ENCODE measurements around the gene EEF2K.

The EEF2K gene

DNA sequence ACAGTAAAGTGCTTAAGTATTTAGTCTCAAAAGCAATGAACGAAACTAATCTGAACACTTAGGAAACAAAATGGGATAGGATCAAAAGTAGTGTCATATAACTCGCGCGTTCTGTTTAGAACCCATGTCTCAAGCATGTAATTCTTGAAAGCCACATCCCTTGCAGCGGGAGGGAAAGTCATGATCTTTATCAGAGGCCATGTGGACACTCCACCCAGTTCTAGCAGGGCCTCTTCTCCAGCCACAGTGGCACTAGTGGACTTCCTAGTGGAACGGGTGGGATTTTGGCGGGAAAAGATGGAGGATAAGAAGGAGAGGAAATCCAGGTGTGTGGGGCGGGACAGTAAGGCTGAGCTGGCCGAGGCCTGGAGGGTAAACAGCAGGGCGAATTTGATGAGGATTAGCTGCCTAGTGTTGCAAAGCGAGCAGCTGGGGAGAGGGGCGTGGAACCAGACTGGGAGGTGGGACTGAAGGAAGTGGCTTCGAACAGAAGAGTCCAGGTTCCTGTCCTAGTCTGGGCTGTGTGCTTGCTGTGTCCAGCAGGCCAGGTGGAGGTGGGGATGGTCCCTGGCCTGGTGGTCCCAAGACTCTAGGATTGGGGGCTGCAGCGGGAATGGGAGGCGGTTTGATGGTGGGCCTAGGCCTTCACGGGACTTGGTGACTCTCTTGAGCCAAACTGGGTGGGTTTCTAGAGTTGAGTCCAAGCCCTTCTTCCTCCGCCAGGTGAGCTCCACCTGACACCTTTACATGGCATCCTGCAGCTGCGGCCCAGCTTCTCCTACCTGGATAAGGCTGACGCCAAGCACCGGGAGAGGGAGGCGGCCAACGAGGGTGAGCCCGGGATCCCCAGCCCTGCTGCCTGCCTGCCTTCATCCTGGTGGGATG is 107.1 kb downstream of the EEF2K start:
- Histone ChIP-seq H3K9me3 (ENCODE audit: control insufficient read depth, low read length) (no peaks in the 10 kb centered on the region), H3K27me3 (replicated peaks; ENCODE audit: control insufficient read depth, insufficient read depth, low read length) (no peaks in the 10 kb centered on the region), H3K36me3 (ENCODE audit: control insufficient read depth, insufficient read depth, low read length, severe bottlenecking) (peaks cover 86% of the 10 kb centered on the region), H3K4me1 (ENCODE audit: control insufficient read depth, insufficient read depth, low read length) (no peaks in the 10 kb centered on the region), H3K4me3 (ENCODE audit: low read length) (no peak overlapping the region), H3K9ac (ENCODE audit: low read length) (no peak overlapping the region)
- no peak for DNase-seq (ENCODE audit: low read depth)

DNA sequence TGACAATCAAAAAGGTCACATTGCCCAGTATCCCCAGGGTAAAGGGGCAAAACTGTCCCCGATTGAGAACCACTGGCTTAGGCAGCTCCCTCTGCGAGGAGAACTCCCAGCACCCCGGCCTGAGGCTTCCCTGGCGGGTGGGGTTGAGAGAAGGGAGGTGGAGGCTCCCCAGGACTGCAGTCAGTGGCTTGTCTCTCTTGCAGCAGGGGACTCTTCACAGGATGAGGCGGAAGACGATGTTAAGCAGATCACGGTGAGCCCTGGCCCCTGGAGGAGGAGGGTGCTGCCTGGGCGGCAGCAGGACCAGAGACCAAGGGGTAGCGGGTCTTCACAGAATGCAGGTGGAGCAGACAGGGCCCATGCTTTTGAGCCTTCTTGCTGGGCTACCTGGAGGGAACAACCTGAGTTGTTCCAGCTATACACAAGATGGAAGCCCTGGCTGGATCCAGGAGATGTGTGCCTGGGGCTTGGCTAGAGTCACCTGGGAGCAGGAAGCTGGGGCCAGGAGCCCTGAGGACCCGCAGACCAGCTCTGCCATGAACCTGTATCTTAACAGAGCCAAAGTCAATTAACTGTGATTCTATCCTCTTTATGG is 107.9 kb downstream of the EEF2K start:
- H3K4me3 ChIP-seq (ENCODE audit: low read length): no peak overlapping the region
- no peaks in the 10 kb centered on the region for H3K4me1 ChIP-seq (ENCODE audit: control insufficient read depth, insufficient read depth, low read length)
- no peaks in the 10 kb centered on the region for H3K9me3 ChIP-seq (ENCODE audit: control insufficient read depth, low read length)
- no peaks in the 10 kb centered on the region for H3K27me3 ChIP-seq (replicated peaks; ENCODE audit: control insufficient read depth, insufficient read depth, low read length)
- DNase-seq (ENCODE audit: low read depth): no peak
- peaks cover 83% of the 10 kb centered on the region for H3K36me3 ChIP-seq (ENCODE audit: control insufficient read depth, insufficient read depth, low read length, severe bottlenecking)
- H3K9ac ChIP-seq (ENCODE audit: low read length): no peak overlapping the region

DNA sequence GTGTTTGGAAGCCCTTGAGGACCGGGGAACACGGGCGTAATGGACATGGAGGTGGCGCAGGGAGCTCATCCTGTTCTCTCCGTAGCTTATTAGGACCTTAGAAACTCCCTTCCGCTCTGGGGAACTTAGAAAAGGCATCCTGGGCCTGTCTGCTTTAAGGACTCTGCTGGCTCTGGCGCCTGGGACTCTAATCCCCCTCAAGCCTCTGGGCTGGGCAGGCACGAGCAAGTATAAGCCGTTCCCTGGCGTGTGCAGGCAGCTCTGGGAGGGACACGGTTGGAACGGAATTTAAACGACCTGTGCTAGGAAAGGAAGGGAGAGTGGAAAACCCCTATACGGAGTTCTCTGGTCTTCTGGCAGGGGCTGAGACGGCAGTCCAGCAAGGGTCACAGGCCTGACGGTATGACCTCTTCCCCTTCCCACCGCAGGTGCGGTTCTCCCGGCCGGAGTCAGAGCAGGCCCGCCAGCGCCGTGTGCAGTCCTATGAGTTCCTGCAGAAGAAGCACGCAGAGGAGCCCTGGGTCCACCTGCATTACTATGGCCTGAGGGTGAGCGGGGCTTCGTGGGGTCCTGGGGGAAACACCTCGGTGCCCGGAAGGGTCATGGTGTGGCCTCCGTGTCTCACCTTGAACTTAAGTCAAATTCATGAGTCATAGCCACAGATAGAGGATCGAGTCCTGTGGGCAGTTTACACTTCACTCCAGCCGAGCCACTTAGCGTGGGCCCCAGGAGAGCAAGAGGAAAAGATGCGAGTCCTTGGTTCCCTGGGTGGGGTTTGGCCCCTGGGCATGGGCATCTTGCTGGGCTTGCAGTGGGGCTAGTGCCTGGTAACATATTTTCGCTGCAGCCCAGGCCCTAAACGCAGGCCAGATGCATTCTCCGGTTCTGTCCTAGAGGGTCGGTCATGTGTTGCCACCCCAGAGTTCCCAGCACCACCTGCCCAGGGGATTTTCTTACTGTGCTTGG is 108.9 kb downstream of the EEF2K start:
- peaks cover 79% of the 10 kb centered on the region for H3K36me3 ChIP-seq (ENCODE audit: control insufficient read depth, insufficient read depth, low read length, severe bottlenecking)

DNA sequence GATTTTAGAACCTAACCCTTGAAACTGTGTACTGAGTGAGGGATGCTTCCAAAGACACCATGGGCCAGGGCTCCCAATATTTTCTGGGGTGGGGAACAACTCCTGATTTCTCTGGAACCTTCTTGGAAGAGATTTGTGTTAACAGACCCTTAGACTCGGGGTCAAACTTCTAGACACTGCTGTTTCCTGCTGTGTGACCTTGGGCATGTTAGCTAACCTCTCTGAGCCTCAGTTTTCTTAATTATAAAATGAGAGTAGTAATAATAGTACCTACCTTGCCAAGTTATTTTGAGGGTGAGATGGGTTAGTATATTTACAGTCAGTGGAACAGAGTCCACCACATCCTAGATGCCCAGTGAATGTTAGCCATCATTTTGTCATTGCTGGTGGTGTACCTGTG is 109.9 kb downstream of the EEF2K start:
- Histone ChIP-seq H3K4me3 (ENCODE audit: low read length) (no peak overlapping the region), H3K4me1 (ENCODE audit: control insufficient read depth, insufficient read depth, low read length) (no peaks in the 10 kb centered on the region), H3K27me3 (replicated peaks; ENCODE audit: control insufficient read depth, insufficient read depth, low read length) (no peaks in the 10 kb centered on the region), H3K9me3 (ENCODE audit: control insufficient read depth, low read length) (no peaks in the 10 kb centered on the region), H3K36me3 (ENCODE audit: control insufficient read depth, insufficient read depth, low read length, severe bottlenecking) (peaks cover 82% of the 10 kb centered on the region), H3K9ac (ENCODE audit: low read length) (no peak overlapping the region)
- no peak for DNase-seq (ENCODE audit: low read depth)

More for the DNA sequence above, 108.9 kb downstream of the EEF2K start:
- H3K4me3 ChIP-seq (ENCODE audit: low read length): no peak overlapping the region
- no peaks in the 10 kb centered on the region for H3K27me3 ChIP-seq (replicated peaks; ENCODE audit: control insufficient read depth, insufficient read depth, low read length)
- no peak for DNase-seq (ENCODE audit: low read depth)
- no peaks in the 10 kb centered on the region for H3K4me1 ChIP-seq (ENCODE audit: control insufficient read depth, insufficient read depth, low read length)
- H3K9me3 ChIP-seq (ENCODE audit: control insufficient read depth, low read length): no peaks in the 10 kb centered on the region
- no peak overlapping the region for H3K9ac ChIP-seq (ENCODE audit: low read length)

DNA sequence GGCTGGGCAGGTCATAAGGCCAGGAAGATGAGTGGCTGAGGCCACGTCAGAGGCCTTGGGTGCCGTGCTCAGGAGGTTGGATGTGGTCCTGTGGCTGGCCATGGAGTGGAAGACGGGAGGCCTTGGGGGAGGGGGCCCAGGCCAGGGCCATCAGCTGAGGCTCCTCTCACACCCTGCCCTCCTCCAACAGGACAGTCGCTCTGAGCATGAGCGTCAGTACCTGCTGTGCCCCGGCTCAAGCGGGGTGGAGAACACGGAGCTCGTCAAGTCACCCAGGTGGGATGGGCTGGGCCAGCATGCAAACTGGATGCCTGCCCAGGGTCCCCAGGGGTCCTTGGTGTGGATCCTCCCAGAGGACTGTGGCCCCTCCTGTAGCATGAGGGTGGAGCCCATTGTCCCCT is 110.3 kb downstream of the EEF2K start:
- Histone ChIP-seq H3K4me1 (ENCODE audit: control insufficient read depth, insufficient read depth, low read length) (no peaks in the 10 kb centered on the region), H3K9me3 (ENCODE audit: control insufficient read depth, low read length) (no peaks in the 10 kb centered on the region), H3K27me3 (replicated peaks; ENCODE audit: control insufficient read depth, insufficient read depth, low read length) (no peaks in the 10 kb centered on the region), H3K4me3 (ENCODE audit: low read length) (no peak overlapping the region), H3K36me3 (ENCODE audit: control insufficient read depth, insufficient read depth, low read length, severe bottlenecking) (peaks cover 81% of the 10 kb centered on the region), H3K9ac (ENCODE audit: low read length) (no peak overlapping the region)
- DNase-seq (ENCODE audit: low read depth): no peak

DNA sequence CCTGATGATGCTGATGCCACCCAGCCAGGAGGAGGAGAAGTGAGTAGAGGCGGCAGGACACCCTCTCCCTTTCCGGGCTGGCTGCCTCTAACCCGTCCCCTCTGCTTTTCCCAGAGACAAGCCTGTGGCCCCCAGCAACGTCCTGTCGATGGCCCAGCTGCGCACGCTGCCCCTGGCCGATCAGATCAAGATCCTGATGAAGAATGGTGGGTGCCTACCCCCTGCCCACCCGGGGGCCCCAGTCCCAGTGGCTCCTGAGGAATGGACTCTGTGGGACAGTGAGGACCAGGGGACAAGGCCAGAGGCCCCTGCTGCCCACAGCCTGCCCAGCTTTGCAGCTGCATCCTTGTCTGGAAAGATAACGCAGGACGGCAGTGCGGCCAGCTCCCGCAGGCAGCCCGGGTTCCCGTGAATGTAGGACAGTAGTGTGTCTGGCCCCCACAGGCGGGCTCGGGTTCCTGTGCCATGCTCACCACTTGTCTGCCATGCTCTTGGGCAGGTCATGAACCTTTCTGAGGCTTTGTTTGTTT is 111.0 kb downstream of the EEF2K start:
- no peaks in the 10 kb centered on the region for H3K4me1 ChIP-seq (ENCODE audit: control insufficient read depth, insufficient read depth, low read length)
- H3K27me3 ChIP-seq (replicated peaks; ENCODE audit: control insufficient read depth, insufficient read depth, low read length): no peaks in the 10 kb centered on the region
- no peak for DNase-seq (ENCODE audit: low read depth)
- peaks cover 81% of the 10 kb centered on the region for H3K36me3 ChIP-seq (ENCODE audit: control insufficient read depth, insufficient read depth, low read length, severe bottlenecking)
- H3K4me3 ChIP-seq (ENCODE audit: low read length): no peak overlapping the region
- no peaks in the 10 kb centered on the region for H3K9me3 ChIP-seq (ENCODE audit: control insufficient read depth, low read length)
- no peak overlapping the region for H3K9ac ChIP-seq (ENCODE audit: low read length)

DNA sequence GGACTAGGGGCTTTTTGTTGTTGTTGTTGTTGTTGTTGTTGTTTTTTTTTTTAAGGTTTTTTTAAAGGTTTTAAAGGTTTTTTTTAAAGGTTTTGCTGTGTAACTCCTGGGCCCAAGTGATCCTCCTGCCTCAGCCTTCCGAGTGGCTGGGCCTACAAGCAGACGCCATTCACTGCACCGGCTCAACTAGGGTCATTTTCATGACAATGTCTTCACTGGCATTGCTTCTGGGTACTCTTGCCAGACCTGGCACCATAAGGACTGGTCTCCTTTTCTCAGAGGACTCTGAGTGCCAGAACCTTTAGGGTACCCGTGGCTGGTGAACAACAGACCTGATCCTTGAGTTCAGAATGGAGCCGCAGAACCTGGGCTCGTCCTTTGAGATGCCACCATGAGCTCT is 111.5 kb downstream of the EEF2K start:
- no peak for DNase-seq (ENCODE audit: low read depth)
- H3K36me3 ChIP-seq (ENCODE audit: control insufficient read depth, insufficient read depth, low read length, severe bottlenecking): peaks cover 82% of the 10 kb centered on the region

DNA sequence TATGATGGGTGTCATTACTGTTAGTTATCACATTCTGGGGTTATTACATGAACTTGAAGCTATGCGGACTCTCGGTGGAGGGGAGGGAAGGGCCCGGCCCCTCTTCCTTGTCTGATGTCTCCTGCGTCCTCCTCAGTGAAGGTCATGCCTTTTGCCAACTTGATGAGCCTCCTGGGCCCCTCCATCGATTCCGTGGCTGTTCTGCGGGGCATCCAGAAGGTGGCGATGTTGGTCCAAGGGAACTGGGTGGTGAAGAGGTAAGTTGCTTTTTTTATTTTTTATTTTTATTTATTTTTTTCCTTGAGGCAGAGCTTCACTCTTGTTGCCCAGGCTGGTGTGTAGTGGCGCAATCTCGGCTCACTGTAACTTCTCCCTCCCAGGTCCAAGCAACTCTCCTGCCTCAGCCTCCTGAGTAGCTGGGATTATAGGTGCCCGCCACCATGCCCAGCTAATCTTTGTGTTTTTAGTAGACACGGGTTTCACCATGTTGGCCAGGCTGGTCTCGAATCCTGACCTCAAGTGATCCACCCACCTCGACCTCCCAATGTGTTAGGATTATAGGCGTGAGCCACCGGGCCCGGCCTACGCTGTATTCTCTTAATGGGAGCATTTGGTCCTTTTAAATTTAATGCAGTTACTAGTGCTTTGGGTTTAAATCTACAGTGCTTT is 112.7 kb downstream of the EEF2K start:
- no peaks in the 10 kb centered on the region for H3K9me3 ChIP-seq (ENCODE audit: control insufficient read depth, low read length)
- DNase-seq (ENCODE audit: low read depth): peak; percentile 44
- H3K4me1 ChIP-seq (ENCODE audit: control insufficient read depth, insufficient read depth, low read length): no peaks in the 10 kb centered on the region
- no peak overlapping the region for H3K9ac ChIP-seq (ENCODE audit: low read length)
- no peaks in the 10 kb centered on the region for H3K27me3 ChIP-seq (replicated peaks; ENCODE audit: control insufficient read depth, insufficient read depth, low read length)
- no peak overlapping the region for H3K4me3 ChIP-seq (ENCODE audit: low read length)
- H3K36me3 ChIP-seq (ENCODE audit: control insufficient read depth, insufficient read depth, low read length, severe bottlenecking): peaks cover 74% of the 10 kb centered on the region

More for the DNA sequence above, 111.5 kb downstream of the EEF2K start:
- H3K4me1 ChIP-seq (ENCODE audit: control insufficient read depth, insufficient read depth, low read length): no peaks in the 10 kb centered on the region
- H3K27me3 ChIP-seq (replicated peaks; ENCODE audit: control insufficient read depth, insufficient read depth, low read length): no peaks in the 10 kb centered on the region
- no peak overlapping the region for H3K9ac ChIP-seq (ENCODE audit: low read length)
- H3K4me3 ChIP-seq (ENCODE audit: low read length): no peak overlapping the region
- no peaks in the 10 kb centered on the region for H3K9me3 ChIP-seq (ENCODE audit: control insufficient read depth, low read length)

DNA sequence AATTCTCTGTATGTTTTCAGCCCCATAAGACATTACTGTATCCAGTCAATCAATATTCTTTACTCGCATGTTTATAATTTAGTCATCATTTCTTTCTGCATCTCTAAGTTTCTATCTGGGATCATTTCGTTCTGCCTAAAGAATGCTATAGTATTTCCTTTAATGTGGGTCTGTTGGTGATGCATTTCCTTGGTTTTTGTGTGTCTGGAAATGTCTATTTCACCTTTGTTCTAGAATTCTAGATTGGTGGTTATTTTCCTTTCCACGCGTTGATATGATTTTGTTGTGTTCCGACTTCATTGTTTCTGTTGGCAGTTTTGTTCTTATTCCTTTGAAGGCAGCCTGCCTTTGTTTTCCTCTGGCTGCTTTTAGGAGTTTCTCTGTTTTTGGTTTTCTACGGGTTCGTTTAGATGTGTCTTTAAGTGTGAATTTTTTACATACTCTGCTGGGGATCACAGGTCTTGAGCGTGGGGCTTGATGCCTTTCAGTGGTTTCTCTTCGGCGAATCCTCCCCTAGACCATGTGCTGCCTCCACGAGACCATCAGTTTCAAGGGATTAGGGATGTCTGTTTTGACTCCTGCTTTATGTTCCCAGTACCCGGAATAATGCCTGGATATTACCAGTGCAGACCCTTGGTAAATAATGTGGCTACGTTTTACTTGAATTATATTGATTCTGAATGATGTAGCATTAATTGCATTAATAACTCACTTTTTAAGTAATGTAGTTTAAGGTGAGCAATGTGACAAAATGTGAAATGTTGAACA is 114.7 kb downstream of the EEF2K start:
- no peak overlapping the region for H3K9ac ChIP-seq (ENCODE audit: low read length)
- H3K36me3 ChIP-seq (ENCODE audit: control insufficient read depth, insufficient read depth, low read length, severe bottlenecking): peaks cover 76% of the 10 kb centered on the region
- H3K27me3 ChIP-seq (replicated peaks; ENCODE audit: control insufficient read depth, insufficient read depth, low read length): no peaks in the 10 kb centered on the region
- no peaks in the 10 kb centered on the region for H3K4me1 ChIP-seq (ENCODE audit: control insufficient read depth, insufficient read depth, low read length)
- DNase-seq (ENCODE audit: low read depth): no peak
- no peaks in the 10 kb centered on the region for H3K9me3 ChIP-seq (ENCODE audit: control insufficient read depth, low read length)
- H3K4me3 ChIP-seq (ENCODE audit: low read length): no peak overlapping the region

DNA sequence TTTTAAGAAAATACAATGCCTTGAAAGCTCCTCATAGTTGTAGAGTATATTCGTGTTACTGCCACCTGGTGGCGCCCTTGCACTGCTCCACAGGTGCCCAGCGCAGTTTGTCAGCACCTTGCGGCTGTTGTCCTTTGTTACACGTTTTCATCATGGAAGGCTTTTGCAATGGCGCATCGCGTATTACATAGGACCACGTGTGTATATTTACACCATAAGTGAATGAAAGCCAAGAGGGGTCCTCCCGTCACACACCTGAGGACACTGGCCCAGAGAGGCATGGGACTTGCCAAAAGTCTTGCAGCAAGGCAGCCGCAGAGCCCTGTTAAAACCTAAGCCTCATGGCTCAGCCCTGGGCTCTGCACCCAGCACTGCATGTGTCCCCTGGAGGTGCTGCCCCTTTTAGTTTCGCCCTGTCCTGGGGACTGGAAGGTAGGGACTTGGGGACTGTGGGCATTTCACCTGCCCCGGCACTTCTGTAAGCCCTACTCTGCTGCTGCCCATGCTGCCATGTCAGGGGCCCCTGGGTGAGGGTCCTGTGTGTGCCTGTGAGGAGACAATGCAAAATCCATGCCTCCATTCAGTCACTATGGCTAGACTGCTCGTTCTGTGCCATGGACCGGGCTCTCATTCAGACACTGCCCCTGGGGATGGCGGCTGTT is 115.4 kb downstream of the EEF2K start:
- H3K9ac ChIP-seq (ENCODE audit: low read length): no peak overlapping the region
- no peaks in the 10 kb centered on the region for H3K9me3 ChIP-seq (ENCODE audit: control insufficient read depth, low read length)
- no peak overlapping the region for H3K4me3 ChIP-seq (ENCODE audit: low read length)
- DNase-seq (ENCODE audit: low read depth): peak; percentile 81
- H3K36me3 ChIP-seq (ENCODE audit: control insufficient read depth, insufficient read depth, low read length, severe bottlenecking): peaks cover 75% of the 10 kb centered on the region
- H3K27me3 ChIP-seq (replicated peaks; ENCODE audit: control insufficient read depth, insufficient read depth, low read length): no peaks in the 10 kb centered on the region
- peaks cover under 1% of the 10 kb centered on the region for H3K4me1 ChIP-seq (ENCODE audit: control insufficient read depth, insufficient read depth, low read length)

Measured in adipocyte (in vitro differentiated cells).